Bone marrow (tissue), 2 donors: ENCODE results near the gene VAV3.
"Not testable (repeated sequence)": the region's sequence is repeated elsewhere in the genome, so short reads cannot be mapped to it uniquely, and the experiment has no call there.

Experiments used
- DNase-seq, 2 donors: peaks; one replicate each; lab custom pipeline; 2025; lab: John Stamatoyannopoulos, UW

Gene VAV3, protein sequence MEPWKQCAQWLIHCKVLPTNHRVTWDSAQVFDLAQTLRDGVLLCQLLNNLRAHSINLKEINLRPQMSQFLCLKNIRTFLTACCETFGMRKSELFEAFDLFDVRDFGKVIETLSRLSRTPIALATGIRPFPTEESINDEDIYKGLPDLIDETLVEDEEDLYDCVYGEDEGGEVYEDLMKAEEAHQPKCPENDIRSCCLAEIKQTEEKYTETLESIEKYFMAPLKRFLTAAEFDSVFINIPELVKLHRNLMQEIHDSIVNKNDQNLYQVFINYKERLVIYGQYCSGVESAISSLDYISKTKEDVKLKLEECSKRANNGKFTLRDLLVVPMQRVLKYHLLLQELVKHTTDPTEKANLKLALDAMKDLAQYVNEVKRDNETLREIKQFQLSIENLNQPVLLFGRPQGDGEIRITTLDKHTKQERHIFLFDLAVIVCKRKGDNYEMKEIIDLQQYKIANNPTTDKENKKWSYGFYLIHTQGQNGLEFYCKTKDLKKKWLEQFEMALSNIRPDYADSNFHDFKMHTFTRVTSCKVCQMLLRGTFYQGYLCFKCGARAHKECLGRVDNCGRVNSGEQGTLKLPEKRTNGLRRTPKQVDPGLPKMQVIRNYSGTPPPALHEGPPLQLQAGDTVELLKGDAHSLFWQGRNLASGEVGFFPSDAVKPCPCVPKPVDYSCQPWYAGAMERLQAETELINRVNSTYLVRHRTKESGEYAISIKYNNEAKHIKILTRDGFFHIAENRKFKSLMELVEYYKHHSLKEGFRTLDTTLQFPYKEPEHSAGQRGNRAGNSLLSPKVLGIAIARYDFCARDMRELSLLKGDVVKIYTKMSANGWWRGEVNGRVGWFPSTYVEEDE

DNA sequence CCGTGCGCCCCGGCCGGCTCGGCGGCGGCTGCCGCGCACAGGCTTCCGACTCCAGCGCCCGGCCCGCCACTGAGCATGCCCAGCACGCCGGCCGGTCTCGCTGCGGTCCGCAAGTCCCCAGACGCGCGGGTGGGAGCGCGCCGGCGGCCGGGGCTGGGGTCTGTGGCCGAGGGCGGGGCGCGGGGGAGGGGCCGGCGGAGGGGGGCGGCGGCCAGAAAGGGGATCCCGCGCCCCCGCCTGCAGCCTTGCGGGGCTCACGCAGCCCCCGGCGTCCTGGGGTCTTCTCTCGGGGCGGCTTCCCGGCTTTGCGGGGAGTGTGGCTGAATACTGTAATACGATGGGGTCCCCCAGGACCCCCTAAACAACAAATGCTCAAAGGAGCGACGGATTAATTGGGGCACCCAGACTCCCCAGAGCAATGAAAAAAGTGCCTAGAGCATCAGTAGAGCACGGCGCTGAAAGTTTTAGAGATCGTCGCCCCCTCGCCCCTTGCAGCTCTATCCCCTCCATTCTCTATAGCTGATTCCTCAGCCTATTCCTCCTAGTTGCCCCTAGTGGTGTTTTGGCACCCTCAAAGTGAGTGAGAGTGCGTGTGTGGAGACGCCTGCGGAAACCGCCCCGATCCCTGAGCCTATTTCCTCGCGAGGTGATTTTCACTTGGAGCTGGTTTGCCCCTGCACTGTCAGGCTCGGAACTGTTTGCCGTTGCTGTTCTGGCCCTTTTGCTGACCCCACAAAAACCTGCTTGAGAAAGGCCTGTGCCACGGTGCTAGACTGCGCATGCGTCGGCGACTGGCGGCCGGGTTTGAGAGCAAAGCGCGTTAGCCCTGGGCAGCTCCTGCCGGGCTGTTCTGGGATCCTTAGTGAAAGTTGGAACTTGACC, at the start of gene VAV3:
Gene VAV3 (minus strand): TSS at position 71 of the 882 bp plus-strand sequence. CDS start 311 bp downstream, outside the sequence.
- DNase-seq: peak; percentile 59 to 92

DNA sequence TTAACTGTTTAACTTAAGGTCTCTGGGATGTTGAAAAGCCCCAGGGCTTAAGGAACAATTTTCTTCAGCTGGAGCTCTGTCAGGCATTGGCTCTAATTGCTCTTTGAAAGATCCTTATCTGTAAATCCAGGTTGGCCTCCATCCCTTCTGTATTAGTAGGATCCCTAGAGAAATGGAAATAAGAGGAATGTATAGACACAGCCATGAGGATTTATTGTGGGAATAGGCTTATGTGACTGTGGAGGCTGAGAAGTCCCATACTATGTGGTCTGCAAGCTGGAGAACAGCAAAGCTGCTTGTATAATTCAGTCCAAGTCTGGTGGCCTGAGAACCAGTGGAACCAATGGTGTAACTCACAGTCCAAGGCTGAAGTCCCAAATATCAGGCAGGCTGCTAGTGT, 47.6 kb upstream of the VAV3 start:
- no peak for DNase-seq

DNA sequence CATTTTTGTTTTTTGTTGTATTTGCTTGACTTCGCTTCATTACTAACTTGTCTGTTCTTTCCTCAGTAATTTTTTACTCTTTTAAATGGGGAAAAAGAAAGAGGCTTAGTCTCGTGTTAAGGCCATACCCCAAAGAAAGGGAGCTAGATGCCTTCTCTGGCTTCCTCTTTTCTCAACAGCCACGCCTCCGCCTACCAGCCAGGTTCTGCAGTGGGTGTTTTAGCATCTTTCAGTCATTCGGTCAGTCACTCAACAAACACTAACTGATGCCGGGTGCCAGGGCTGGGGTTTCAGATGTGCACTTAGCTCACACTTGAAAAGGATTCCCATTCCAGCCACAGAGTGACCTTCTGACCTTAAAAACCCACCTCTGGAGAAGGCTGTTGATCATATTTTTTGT, 46.3 kb upstream of the VAV3 start:
- DNase-seq: no peak

DNA sequence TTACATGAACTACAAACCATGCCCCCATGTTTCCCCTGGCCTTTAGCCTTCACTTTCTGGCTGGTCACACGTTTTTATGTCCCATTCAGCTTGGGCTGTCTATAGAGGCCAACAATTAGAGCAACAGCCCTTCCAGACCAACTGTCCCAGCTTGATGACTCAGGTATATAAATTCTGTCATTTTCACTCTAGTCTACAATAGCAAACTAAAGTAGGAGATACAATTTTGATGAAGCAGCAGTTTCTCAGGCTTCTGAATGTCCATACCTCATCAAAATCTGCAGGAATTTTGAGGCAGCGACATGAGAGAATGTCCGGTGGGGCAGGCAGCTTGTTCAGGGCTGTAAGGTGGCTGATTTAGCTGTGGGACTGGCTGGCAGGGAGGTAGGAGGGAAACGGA, 45.6 kb upstream of the VAV3 start:
- no peak for DNase-seq

DNA sequence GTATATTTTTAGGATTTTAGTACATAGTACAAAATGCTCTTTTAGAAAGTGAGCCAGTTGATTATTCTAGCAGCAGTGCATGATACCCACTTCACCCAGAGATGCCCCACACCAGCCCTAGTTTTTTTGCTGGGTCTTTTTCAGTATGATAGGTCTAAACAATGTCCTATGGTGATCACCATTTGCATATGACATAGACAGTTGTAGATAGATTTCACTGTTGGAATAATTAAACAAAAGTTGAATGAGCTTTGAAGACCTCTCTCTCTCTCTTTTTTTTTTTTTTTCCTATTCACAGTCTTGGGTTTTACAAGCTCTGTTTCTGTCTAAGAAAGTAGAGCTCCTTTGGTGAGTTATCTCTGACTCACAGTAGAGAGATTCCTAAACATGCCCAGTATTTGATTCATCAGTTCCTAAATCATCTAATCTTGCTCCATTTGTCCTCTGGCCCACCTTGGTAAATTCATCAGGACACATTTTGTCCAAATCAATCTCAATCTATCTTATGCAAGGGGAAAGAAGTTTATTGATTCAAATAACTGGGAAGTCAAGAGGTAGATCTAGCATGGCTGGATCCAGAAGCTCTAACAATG, 44.7 kb upstream of the VAV3 start:
- DNase-seq: no peak

DNA sequence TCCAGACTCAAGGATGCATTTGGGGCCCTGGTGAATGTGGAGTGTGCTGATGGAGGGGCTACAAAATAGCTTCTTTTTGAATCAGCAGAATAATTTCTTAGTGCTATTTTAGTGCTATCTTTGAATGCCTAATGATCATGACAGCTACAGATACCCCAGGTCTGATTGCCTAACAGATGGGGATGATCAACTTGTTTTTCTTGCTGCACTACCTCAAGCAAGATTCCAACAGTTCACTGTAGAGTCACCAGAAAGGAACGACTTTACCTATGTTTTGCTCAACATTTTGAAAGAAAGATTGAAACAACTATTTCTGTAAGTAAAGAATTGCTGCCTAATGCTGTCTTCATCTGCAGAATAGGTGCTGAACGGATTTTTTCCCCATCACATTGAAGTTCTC, 42.6 kb upstream of the VAV3 start:
- no peak for DNase-seq

DNA sequence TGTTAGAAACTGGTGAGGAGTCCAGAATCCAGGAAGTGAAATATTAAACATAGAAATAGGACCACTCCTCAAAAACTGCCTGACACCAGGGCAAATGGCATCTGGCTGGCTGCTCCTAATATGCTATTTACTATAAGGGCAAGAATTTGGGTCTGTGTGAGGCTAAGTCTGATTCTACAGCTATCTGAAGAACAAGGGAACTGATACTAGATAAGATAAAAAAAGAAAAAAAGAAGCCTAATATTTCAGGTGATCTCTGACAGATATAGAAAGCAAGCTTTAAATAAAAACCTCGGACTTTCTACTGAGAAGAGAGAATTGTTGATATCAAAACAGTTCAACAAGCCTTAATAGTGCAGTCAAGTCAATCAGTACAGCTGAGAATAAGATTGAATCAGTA, 42.1 kb upstream of the VAV3 start:
- DNase-seq: no peak

DNA sequence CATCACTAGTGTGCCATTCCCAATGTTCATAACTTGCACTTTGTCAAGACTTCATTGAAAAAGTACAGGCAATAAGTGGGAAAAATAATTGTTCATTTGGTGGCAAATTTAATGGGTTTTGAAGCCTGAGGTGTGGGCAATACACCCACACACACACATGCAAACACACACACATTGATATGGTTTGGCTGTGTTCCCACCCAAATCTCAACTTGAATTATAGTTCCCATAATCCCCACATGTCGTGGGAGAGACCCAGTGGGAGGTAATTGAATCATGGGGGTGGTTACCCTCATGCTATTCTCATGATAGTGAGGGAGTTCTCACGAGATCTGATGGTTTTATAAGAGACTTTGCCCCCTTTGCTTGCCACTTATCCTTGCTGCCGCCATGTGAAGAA, 39.9 kb upstream of the VAV3 start:
- DNase-seq: not testable (repeated sequence)

DNA sequence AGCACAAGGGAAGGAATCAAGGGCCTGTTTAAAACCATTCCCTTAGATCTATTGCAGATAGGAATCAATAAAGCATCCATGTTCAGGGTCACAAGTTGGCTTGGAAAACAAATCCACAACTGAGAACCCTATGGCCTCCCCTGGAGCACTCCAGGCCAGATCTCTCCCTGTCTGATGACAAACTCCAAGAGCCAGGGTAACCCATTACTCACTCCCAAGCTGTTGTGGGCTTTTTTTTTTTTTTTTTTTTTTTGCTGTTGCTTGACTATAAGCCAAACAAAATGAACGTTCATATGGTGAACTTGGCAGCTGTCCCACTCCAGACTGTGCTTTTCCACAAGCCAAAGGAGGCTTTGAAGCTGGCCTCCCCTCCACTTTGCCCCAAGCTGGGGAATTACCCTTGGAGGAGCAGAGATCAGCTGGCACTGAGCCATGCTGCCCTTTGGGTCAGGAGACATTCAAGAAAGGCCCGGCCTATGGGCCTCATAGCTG, 35.7 kb upstream of the VAV3 start:
- DNase-seq: no peak

DNA sequence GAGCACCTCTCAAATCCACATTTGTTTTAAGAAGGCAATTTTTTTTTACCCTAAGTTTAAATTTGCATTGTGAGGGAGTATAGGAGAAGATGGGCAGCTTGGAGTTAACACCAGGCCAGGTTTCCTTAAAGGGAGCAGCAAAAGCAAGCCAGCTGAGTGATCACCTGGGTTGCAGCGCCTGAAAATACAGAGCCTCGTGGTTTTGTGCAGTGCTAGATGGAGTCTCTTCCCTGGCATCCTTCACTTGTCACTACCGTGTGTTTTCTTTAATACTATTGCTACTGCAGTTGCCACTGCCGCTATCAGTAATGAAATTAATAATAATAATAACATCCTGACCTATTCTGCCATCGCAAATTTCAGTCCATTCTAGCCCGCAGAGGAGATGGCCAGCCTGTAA, 35.2 kb upstream of the VAV3 start:
- no peak for DNase-seq

DNA sequence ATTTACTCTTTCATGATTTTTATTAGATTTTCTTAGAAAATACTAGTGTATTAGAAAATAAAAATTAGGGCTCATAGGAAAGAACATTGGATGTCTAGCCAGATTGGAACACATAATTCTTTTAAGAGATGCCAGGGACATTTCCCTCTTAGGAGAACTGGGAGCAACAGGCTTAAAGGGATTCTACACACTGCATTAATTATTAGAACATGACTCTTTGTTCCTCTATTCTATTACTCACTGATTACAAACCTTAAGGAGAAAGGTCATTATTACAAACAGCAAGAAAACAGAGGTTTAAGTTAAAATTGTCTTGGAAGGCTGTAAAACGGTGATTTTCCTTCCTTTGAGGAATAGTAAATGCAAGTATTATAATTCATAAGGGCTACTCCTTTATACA, 32.9 kb upstream of the VAV3 start:
- DNase-seq: no peak

DNA sequence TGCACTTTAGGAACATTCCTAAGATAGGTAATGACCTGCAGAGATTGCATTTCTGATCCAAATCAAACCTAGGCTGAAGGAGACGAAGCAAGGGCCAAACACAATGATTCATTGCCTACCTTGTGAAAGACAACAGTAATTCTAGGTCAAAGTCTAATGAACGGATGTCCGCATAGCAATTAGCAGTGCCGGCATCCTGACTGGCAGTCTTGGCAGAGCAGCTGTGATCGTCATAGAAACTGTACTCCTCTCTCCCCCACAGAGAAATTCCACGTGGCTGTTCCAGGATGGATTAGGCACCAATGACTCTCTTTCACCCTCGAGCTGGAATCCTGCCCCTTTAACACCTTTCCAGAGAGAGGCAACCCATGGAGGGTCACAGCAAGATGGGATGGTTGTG, 28.9 kb upstream of the VAV3 start:
- DNase-seq: no peak

DNA sequence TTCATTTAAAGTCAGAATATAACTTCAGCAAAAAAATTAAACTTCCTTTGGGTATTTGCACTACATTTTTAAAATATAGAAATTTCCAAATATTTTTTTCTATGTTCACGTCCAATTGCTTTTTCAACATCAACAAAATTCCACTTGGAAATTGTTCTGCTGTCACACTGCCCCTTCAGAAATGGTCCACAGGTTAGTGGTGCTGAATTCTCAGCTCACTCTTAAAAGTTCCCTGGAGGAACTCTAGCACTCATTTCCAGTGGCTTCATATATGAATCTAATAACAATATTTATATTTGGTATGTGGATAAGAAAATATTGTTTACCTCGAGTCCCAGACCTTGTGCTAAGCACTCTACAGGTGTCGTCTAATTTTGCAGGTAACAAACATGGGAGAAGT, 27.4 kb upstream of the VAV3 start:
- DNase-seq: no peak

DNA sequence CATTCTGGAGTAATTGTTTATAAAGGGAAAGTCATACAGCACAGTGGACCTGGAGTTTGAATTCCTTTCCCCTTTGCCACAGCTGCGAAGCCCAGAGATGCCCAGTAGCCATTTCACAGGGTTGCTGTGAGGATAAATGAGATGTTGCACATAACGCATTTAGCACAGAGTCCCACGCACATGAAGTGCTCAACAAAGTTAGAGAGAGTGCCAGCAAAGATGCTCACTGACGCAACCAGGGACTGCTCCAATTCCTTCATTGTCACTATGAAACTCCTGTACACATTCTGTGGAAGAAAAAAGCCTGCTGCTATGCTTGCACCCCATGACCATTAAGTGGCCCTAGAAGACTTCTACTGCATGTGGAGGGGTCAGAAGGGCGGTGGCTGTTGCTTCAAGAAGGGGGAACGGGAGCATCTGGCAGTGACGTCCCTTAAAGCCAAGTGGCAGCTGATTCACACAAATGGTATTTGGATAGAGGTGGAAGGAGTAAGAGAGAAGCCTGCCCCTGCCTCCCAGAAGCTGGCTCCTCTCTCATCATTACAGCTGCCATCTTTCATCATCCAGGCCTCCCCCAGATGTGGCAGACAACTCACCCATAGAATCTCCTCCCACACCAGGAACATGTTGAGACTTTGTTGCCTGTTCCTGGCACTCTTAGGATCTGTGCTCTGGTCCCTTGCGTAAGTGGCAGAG, 26.5 kb upstream of the VAV3 start:
- DNase-seq: no peak

DNA sequence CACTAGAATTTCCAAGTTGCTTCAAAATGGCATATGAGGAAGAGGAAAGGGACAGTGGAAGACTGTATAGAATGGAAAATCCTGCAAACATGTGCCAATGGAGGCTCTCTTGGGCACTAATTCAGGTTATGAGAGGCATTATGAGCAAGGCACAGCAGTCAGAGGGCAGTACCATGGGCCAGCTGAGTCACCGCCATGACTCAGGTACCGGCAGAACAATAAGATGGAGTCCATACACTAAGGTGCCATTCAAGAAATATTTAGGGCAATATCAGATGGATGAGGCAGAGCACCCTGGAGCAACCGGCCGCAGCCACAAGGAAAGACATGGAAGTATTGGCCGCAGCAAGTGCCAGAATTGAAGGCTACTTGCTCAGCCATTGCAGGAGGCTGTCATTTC, 25.6 kb upstream of the VAV3 start:
- DNase-seq: no peak

DNA sequence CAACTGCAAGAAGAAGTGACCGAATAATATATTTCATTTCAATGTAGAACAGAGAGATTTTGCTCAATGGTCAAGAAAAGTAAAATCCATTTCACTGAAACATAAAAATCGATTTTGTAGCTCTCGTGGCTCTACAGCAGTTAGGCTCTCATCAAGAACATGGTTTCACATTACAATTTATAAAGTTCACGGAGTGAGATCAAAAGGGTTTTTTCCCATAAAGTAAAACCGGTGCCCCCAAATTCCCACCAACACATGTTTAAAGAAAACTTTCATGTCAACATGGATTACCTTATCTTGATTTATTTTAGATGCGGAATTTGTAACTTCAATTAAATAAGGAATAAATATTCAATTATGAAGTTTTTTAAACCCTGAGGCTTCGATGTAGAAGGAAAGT, 16.3 kb upstream of the VAV3 start:
- no peak for DNase-seq

DNA sequence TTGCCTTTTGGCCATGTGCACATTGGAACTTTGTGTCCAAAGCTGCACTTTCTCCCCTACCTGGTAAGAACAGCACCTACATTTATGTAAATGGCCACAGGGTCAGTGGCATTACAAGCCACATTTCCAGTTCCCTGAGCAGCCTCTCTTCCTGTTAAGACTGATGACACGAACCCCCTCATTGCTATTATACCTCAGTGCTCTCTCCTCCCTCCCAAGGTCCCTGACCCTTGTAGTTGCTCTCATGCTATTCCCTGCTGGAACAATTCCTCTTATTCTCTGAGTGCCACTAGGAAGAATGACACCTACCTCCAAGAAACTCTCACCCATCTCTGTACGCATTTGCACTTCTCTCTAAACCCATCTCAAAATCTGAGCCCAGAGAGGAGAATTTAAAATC, 14.9 kb upstream of the VAV3 start:
- DNase-seq: no peak

DNA sequence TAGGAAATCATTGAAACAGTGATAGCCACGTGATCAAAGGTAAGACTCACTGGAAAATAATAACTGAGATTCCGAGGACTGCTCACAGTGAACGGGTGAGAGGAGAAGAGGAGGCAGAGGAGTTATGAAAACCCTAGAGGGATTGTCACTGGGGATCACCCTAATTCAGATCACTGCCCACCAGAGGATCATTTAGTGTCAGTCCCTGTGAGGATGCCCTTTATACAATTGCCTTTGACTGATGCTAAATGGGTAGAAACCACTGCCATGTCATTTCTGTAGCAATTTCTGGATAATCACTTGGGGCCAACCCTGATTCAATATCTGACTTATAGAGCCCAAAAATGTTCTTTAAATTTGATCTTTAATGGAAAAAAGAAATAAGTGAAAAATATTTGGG, 14.1 kb upstream of the VAV3 start:
- no peak for DNase-seq

DNA sequence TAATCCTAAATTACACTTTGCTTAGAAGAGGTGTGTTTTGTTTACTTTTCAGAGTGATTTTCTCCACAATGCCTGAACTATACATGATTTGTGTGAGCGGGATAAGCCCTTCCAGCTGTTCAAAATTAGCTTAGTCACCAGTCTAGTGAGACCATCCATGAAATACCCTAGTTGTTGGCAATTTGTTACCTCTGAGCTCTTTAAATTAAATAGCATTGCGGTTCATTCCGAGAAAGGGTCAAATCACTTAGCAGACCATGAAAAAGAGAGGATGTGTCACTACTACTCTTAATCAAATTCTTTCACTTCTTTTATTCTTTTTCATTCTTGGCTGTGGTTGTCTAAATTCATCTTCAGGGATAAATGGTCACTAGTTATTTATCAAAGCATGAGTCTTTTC, 11.9 kb upstream of the VAV3 start:
- DNase-seq: no peak

DNA sequence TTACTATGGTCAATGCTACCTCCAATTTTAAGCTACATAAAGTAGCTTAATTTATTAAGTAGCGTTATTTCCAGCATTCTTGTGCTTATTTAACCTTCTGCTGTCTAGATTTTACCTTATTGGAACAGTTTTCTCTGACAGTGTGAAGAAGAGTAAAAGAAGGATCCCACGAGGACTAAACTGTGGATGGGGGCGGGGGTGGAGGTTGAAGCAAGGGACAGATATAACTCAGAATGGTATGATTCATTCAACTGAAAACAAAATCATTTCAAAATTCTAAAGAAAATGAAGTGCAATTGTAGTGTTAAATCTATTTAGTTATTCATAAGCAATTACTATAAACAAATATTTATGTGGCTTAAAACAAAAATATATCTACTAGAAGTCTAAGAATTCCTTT, 11.5 kb upstream of the VAV3 start:
- DNase-seq: no peak

DNA sequence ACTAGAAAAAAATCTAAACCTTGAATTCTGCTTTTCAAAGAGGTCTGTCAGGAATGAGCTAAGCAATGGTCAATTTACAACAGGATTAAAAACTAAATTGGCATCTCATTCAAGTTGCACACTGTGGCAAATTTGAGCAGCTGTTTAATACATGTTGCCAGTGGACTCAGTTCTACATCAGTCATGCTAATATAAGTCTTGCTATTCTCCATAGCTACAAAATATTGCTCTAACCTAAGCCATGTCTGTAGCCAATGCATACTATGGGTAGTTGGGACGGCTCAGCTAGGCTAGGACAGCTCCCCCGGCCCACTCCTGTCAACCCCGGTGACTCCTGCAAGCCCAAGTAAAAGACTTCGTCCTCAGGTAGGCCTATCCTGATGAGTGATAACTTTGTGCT, 10.9 kb upstream of the VAV3 start:
- DNase-seq: no peak
